Peyer's patch (tissue), 4 donors: ENCODE results near the gene BANP. TPM values are rescaled to one million over a fixed set of nuclear protein-coding genes. Genes with fewer than 3 reads are reported as not detected.

Source experiments
- DNase-seq, 3 donors: peaks; one replicate each; pipeline ENCODE4 v3.0.0-alpha.2; 2017 to 2019
- H3K27ac ChIP-seq, 4 donors: fragments of 200-600 bp; sonication (generic); one replicate each; pipeline ENCODE4 v1.5.1; 2016 to 2019
- H3K27me3 ChIP-seq, 2 donors: fragments of 200-600 bp; sonication (generic); one replicate each; pipeline ENCODE4 v1.5.1; 2019
- H3K36me3 ChIP-seq, 3 donors: fragments of 200-600 bp; sonication (generic); one replicate each; pipeline ENCODE4 v1.5.1; 2016 to 2019
- H3K4me1 ChIP-seq, 4 donors: fragments of 200-600 bp; sonication (generic); one replicate each; pipeline ENCODE4 v1.5.1; 2016 to 2019
- H3K4me3 ChIP-seq, 4 donors: fragments of 200-600 bp; sonication (generic); 1 replicate in 3 of 4; 2 replicates in 1 of 4; pipeline ENCODE4 v1.5.1; 2016 to 2019; ENCODE audit warnings: mild to moderate bottlenecking in 1 of 4
- H3K9me3 ChIP-seq, 4 donors: fragments of 200-600 bp; sonication (generic); one replicate each; pipeline ENCODE4 v1.5.1; 2016 to 2019; ENCODE audit warnings: mild to moderate bottlenecking in 1 of 4
- POLR2A ChIP-seq, 2 donors: fragments of 450-650 bp; IDR thresholded peaks; one replicate each; pipeline ENCODE4 v1.5.1; 2017; ENCODE audit warnings: antibody characterized with exemption in 2 of 2, mild to moderate bottlenecking in 2 of 2, moderate library complexity in 2 of 2
- total RNA-seq, 4 donors: library from RNA; depleted of rRNA; stranded (reverse); fragments of >200 nt; gene quantifications; one replicate each; pipeline ENCODE4 v1.1.0, GENCODE V29; 2016
- TF ChIP-seq, protein P1 (sequence below), 6 experiments: fragments of 450-650 bp in 4 of 6; fragments of 200-600 bp in 2 of 6; sonication (generic) in 1 of 6; IDR thresholded peaks; one replicate each; pipeline ENCODE4 v1.5.1; 2017 to 2019; ENCODE audit warnings: antibody characterized with exemption in 6 of 6, mild to moderate bottlenecking in 3 of 6, moderate library complexity in 1 of 6

Gene BANP
- total RNA-seq, 4 donors from 2014 or later, result 27.6 to 113 (median 42.7) TPM

DNA sequence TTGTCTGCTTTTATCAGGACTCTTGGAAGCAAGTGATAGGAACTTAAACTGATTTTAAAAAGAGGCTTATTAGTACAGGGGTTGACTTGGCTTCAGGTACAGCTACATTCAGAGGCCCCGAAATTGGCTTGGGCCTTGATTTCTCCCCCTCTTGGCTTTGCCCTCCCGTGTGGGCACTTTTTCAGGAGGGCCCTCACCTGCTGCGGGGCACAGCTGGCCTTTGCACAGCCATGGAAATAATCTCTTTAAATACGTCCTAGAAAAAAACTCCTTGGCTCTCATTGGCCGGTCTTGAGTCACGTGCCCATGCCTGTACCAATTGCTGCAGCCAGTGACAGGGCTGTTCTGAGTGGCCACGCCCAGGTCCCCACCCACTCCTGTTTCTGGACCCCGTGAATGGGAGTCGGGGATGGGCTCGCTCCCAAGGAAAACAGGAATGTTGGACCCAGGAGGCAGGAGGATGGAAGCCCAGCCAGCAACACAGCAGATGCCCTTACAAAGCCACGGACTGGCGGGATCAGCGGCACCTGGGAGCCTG, 29.9 kb upstream of the BANP start:
- H3K27me3 ChIP-seq, result no peaks in the 10 kb centered on the region
- no peak overlapping the region for H3K4me3 ChIP-seq
- no peaks in the 10 kb centered on the region for H3K9me3 ChIP-seq
- H3K27ac ChIP-seq, result no peak overlapping the region
- DNase-seq, result no peak
- no peak for TF ChIP-seq POLR2A (IDR thresholded peaks at IDR 0.05)
- TF ChIP-seq, protein P1, sequence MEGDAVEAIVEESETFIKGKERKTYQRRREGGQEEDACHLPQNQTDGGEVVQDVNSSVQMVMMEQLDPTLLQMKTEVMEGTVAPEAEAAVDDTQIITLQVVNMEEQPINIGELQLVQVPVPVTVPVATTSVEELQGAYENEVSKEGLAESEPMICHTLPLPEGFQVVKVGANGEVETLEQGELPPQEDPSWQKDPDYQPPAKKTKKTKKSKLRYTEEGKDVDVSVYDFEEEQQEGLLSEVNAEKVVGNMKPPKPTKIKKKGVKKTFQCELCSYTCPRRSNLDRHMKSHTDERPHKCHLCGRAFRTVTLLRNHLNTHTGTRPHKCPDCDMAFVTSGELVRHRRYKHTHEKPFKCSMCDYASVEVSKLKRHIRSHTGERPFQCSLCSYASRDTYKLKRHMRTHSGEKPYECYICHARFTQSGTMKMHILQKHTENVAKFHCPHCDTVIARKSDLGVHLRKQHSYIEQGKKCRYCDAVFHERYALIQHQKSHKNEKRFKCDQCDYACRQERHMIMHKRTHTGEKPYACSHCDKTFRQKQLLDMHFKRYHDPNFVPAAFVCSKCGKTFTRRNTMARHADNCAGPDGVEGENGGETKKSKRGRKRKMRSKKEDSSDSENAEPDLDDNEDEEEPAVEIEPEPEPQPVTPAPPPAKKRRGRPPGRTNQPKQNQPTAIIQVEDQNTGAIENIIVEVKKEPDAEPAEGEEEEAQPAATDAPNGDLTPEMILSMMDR (IDR thresholded peaks at IDR 0.05), result no peak
- H3K36me3 ChIP-seq, result no peaks in the 10 kb centered on the region
- H3K4me1 ChIP-seq, result peaks cover 0 to 9% (median 0%) of the 10 kb centered on the region in 4 donors

DNA sequence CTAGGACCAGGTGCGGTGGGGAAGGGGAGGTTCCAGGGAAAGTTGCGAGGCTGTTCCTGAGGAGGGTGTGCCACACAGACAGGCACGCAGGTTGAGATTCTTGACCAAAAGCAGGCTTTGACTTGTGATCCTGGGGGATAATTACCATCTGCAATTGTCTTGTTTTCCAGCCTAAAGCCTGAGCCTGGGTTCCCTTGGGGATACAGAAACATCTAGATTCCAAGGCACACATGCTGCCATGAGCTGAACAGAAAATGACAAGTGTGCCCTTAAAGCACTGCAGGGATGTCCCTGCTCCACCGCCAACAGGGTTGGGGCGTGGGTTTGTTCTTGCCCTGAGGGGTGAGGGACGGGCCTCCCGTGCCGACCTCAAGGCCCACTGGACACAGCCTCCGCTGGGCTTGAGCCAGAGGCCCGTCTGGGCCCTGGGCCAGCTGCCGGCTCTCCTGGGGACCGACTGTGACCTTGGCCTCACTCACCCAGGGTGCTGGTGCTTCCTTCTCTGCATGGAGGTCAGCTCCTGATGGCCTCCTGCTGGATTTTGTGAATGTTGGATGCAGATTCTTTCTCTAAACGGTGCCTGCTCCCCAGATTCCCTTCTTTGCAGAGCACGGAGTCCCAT, 28.9 kb upstream of the BANP start:
- H3K4me3 ChIP-seq, result no peak overlapping the region
- no peak for DNase-seq
- no peaks in the 10 kb centered on the region for H3K27me3 ChIP-seq
- H3K27ac ChIP-seq, result no peak overlapping the region
- peaks cover 0 to 9% (median 0%) of the 10 kb centered on the region in 4 donors for H3K4me1 ChIP-seq
- no peaks in the 10 kb centered on the region for H3K36me3 ChIP-seq
- no peaks in the 10 kb centered on the region for H3K9me3 ChIP-seq
- TF ChIP-seq POLR2A (IDR thresholded peaks at IDR 0.05), result no peak
- TF ChIP-seq, protein P1 (IDR thresholded peaks at IDR 0.05), result no peak

GRCh38 chr16:87924041-87924810, 27.0 kb upstream of the BANP start:
- DNase-seq, result peak in 2 of 3 donors; percentile 76 to 77
- no peaks in the 10 kb centered on the region for H3K27me3 ChIP-seq
- H3K27ac ChIP-seq, result peak overlapping the region in 1 of 4 donors; percentile 56
- peaks cover 0 to 9% (median 0%) of the 10 kb centered on the region in 4 donors for H3K4me1 ChIP-seq
- TF ChIP-seq POLR2A (IDR thresholded peaks at IDR 0.05), result no peak
- TF ChIP-seq, protein P1 (IDR thresholded peaks at IDR 0.05), result no peak
- H3K36me3 ChIP-seq, result no peaks in the 10 kb centered on the region
- H3K4me3 ChIP-seq, result no peak overlapping the region
- H3K9me3 ChIP-seq, result no peaks in the 10 kb centered on the region

DNA sequence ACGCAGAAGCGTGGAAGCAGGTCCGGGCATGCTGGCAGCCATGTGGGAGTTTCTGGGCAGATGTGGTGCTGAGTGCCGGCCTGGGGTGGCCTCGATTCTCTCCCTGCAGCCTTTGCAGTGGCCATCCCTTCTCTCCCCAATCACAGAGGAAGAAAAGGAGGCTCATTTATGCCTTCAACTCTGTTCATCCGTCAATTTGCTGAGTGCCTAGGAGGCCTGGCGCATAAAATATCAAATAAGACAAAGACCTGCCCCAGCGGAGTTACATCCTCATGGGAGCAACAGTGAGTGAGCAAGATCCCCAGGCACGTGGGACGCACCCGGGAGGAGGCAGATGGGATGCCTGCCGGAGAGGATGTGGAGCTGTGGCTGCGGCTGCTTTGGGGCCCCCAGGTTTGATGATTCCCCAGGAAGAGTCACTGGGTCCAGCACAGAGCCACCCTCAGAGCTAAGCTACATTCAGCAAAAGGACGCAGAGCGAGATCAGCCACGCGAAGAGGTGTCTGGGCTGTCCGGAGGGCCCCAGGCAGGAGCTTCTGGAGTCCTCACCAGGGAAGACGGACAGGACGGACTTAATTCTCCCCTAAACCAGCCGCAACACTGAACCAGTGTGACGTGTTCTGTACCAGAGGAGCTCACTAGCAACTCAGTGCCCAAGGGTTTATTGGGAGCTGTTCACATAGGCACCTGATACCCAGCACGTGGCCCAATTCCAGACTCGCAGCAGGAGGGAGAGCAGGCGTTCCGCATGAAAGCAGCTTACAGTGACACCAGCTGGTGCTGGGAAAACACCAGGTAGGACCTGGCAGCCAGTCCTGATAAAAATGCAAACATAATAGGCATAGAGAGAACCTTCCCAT, 26.2 kb upstream of the BANP start:
- Histone ChIP-seq H3K4me3 (no peak overlapping the region), H3K36me3 (no peaks in the 10 kb centered on the region), H3K4me1 (peaks cover 0 to 9% (median 0%) of the 10 kb centered on the region in 4 donors), H3K27ac (peak overlapping the region in 1 of 4 donors; percentile 56), H3K27me3 (no peaks in the 10 kb centered on the region), H3K9me3 (no peaks in the 10 kb centered on the region)
- DNase-seq, result no peak
- TF ChIP-seq, protein P1 (IDR thresholded peaks at IDR 0.05), result no peak
- no peak for TF ChIP-seq POLR2A (IDR thresholded peaks at IDR 0.05)
